NCI-H345 treated with DMSO at 0.1 percent for 48 hours (cell line): ENCODE results near the gene SLC22A3.
"Not testable (repeated sequence)": the region's sequence is repeated elsewhere in the genome, so short reads cannot be mapped to it uniquely, and the experiment has no call there.

Experiments
- DNase-seq: peaks from one replicate; lab custom pipeline; 2025; ENCODE audit not compliant: unreplicated experiment; lab: John Stamatoyannopoulos, UW

Gene SLC22A3

DNA sequence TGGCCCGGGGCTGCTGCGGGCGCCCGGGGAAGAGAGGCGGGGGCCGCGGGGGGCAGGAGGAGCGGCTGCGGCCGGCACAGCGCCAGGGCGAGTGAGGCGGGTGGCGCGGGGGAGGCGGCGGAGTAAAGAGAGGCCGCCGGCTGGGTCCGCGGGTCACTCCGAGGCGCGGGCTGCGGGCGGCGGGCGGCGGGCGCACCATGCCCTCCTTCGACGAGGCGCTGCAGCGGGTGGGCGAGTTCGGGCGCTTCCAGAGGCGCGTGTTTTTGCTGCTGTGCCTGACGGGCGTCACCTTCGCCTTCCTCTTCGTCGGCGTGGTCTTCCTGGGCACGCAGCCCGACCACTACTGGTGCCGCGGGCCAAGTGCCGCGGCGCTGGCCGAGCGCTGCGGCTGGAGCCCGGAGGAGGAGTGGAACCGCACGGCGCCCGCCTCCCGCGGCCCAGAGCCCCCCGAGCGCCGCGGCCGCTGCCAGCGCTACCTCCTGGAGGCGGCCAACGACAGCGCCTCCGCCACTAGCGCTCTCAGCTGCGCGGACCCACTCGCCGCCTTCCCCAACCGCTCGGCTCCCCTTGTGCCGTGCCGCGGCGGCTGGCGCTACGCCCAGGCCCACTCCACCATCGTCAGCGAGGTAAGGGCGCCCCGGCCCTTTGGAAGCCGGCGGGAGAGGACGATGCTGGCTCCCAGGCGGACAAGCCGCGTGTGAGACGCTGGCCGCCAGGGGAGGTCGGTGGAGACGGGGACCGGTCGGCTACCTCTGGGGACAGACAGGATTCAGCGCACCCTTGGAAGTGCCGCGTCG lies at the start of gene SLC22A3:
Gene SLC22A3, plus strand, starts transcription at position 156 of the 797 bp plus-strand sequence. Its CDS starts 42 bp downstream, at position 198.
- no peak for DNase-seq

DNA sequence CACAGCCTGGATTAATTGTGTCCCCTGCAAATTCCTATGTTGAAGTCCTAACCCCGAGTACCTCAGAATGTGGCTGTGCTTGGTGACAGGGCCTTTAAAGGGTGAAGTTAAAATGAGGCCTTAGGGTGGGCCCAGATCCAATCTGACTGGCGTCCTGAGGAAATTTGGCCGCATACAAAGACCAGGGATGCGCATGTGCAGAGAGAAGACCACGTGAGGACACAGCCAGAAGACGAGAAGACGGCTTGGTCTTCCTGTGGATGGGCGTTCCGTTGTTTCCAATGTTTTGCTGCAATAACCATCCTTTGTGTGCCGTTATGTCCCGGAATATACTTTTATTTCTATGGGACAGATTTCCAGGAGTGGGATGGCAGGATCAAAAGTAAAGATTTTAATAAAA lies 48.6 kb upstream of the SLC22A3 start:
- DNase-seq = no peak

DNA sequence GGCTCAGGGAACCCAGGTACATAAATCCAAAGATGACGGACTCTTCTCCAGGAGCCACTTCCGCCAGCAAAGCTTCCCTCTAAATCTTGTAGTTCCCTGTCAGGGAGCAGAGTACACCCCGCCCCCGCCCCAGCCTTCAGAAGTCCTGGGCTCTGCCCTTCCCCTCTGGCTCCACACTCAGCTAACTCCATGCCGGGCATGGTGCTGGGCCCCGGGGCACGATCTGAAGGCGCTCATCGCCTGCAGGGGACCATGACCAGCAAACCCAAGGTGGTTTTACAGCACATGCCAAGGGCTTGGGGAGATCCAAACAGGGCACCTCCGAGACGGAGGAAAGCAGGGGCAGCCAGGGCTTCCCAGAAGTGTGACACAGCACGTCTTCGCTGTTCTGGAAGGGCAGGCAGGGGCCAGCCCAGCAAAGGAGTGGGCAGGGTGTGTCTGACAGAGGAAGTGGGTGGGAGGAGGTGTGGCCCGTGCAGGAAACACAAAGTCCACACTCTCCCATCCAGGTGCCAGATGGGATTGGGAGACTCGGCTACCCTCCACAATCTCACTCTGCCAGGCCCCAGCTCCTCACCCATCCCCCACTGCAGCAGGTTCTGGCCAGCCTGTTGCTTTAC lies 48.0 kb upstream of the SLC22A3 start:
- DNase-seq = no peak

- no peak for DNase-seq
These were observed 46.8 kb upstream of the SLC22A3 start for GRCh38 chr6:160301339-160301738.

GRCh38 chr6:160302431-160303082 lies 45.6 kb upstream of the SLC22A3 start:
- not testable (repeated sequence) for DNase-seq

GRCh38 chr6:160303806-160304205 lies 44.4 kb upstream of the SLC22A3 start:
- no peak for DNase-seq

- no peak for DNase-seq
These were observed 42.1 kb upstream of the SLC22A3 start for GRCh38 chr6:160305926-160306713.

GRCh38 chr6:160309718-160310117 lies 38.5 kb upstream of the SLC22A3 start:
- no peak for DNase-seq

GRCh38 chr6:160312900-160313299 lies 35.3 kb upstream of the SLC22A3 start:
- DNase-seq = no peak

DNA sequence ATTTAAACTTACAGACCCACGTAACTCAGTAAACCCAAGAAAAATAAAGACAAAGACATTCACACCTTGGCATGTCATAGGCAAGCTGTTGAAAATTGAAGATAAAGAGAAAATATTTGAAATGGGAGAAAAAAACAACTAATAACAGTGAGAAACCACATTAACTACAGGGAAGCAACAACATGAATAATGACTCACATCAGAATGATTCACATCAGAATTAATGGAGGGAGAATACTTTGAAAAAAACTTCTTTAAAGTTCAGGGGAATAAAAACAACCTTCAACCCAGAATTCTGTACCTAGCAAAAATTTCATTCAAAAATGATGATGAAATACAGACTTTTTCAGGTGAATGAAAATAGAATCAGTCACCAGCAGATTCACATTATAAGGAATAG lies 32.9 kb upstream of the SLC22A3 start:
- no peak for DNase-seq

- DNase-seq = no peak
These were observed 31.9 kb upstream of the SLC22A3 start for GRCh38 chr6:160316261-160316660.

- DNase-seq = no peak
These were observed 28.9 kb upstream of the SLC22A3 start for GRCh38 chr6:160319246-160319645.

DNA sequence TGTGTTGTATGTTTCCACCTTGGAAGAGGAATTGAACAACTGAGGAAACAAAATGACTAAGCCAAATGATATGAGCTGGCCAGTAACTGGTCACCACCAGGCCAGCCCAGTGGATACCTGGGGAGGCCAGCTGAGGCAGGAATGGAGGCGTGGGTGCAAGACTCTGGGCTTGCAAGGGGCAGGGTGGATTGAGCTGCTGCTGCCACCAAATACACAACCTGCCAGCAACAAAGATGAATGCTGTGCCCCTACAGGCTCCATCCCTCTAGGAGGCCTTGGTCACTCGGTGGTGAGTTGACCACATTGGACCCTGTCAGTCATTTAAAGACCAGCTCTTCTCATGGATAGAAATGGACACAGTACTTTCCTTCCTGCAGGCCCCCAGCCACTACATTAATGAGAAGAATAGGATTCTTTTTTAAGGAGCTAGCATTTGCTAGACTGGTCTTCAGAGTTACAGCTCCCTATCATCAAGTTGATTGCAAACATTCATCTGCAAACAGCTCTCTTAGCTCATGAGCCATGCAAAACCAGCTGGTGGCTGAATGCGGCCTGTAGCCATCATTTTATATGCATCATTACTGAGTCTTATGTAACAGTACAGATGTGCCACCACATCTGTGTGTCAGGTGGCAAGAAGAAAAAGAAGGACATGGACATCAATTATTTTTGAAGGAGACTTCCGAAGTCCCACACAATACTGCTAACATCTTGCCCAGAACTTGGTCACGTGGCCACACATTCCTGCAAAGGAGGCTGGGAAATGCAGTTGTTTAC lies 26.3 kb upstream of the SLC22A3 start:
- DNase-seq = no peak

DNA sequence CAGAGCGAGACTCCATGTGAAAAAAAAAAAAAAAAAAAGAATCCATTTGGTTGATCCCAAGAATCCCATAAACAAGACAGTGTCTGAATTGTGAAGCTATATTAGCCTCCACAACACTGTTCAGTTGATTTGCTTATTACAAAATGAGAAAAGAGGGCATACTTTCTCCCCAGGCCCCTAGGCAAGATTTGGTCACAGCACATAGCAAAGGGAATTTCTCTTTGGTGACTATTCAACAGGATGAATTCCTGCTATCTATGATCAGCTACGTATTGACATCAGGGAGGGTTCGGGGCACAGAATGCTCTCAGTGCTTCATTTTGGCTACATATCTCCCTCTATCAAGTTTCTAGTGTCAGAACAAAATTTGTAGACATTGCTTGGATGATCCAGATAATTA lies 20.2 kb upstream of the SLC22A3 start:
- no peak for DNase-seq

DNA sequence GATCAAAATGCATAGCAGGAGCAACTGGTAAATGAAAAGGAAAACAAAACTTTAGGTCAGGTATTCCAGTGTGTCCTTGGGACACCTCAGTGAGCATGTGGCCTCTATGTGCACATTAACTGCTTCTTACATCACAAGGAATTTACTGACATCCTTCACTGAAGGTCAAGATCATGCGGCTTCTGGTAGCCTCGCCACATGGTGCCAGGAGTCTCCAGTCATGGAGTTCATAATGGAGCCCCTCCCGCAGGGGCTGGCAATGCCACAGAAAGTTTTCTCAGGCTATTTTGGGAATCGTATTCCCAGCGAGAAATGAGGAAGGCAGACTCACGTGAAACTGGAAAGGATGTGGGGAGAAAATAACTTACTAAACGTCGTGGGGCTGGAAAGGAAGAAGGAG lies 19.7 kb upstream of the SLC22A3 start:
- DNase-seq = no peak

- DNase-seq = no peak
These were observed 19.0 kb upstream of the SLC22A3 start for GRCh38 chr6:160329188-160329587.

GRCh38 chr6:160330619-160331018 lies 17.6 kb upstream of the SLC22A3 start:
- no peak for DNase-seq

DNA sequence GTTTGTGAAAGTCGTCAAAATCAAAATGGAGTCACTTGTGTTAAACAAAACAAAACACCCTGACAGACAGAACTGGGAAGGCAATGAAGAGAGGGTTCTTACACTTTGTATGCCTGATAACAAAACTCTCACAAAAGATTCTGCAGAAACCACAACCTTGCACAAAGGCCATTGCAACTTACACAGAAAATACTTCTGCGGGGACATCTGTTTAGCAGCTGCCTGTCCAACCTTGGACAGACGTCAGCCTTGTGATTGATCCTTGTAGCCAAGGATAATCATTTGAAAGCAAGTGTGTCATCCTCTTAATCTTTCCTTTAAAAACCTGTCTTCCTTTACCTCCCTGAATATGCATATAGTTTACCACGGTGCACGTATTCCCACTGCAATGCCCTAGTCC lies 17.0 kb upstream of the SLC22A3 start:
- DNase-seq = no peak

- no peak for DNase-seq
These were observed 16.4 kb upstream of the SLC22A3 start for GRCh38 chr6:160331753-160332152.

- no peak for DNase-seq
These were observed 15.1 kb upstream of the SLC22A3 start for GRCh38 chr6:160333101-160333500.

DNA sequence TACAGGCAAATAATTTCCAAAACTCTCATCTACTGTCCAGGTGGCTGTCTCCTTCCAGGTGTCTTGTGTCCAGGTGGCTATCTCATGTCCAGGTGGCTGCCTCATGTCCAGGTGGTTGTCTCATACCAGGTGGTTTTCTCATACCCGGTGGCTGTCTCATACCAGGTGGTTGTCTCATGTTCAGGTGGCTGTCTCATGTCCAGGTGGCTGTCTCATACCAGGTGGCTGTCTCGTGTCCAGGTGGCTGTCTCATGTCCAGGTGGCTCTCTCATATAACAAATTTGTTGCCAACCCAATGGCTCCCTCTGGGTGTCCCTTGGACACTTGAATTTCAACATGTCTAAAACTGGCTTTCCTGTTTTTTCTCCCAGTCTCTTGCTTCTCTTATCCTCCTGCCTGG lies 14.3 kb upstream of the SLC22A3 start:
- DNase-seq = no peak
